ENCODE results near the gene TMPRSS3. TPM values are rescaled to one million over a fixed set of nuclear protein-coding genes. Genes with fewer than 3 reads are reported as not detected.

The TMPRSS3 gene
- total RNA-seq, 1 experiment from 2014 or later = not detected

DNA sequence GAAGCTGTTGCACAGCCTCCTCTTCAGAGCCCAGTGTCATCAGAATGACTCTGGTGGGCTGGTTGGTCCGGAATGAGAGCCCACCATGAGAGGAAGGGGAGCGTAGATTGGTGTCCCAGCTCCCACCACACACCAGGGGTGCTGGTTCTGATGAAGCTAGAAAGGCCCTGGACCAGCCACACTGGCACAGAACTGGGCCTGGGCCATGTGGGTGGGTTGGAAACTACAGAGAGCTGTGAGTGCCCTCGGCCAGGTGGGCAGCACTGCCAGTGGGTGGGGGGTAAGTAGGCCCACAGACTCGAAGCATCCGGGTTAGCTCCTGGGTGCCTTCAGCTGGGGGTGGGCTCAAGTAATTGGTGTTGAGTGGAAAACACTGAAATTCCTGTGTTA, 17.9 kb downstream of the TMPRSS3 start:
- no peaks in the 10 kb centered on the region for H3K4me1 ChIP-seq (ENCODE audit: insufficient read depth, low read length, poor library complexity, severe bottlenecking)
- no peak overlapping the region for H3K27ac ChIP-seq (ENCODE audit: low read depth, low read length, poor library complexity, severe bottlenecking)
- ChIA-PET CTCF (no interaction called here), POLR2A (ENCODE audit: low non-redundant PET) (no interaction called here)
- no peaks in the 10 kb centered on the region for H3K27me3 ChIP-seq (replicated peaks; ENCODE audit: insufficient read depth, low read depth, low read length, poor library complexity)
- TF ChIP-seq, protein P1, sequence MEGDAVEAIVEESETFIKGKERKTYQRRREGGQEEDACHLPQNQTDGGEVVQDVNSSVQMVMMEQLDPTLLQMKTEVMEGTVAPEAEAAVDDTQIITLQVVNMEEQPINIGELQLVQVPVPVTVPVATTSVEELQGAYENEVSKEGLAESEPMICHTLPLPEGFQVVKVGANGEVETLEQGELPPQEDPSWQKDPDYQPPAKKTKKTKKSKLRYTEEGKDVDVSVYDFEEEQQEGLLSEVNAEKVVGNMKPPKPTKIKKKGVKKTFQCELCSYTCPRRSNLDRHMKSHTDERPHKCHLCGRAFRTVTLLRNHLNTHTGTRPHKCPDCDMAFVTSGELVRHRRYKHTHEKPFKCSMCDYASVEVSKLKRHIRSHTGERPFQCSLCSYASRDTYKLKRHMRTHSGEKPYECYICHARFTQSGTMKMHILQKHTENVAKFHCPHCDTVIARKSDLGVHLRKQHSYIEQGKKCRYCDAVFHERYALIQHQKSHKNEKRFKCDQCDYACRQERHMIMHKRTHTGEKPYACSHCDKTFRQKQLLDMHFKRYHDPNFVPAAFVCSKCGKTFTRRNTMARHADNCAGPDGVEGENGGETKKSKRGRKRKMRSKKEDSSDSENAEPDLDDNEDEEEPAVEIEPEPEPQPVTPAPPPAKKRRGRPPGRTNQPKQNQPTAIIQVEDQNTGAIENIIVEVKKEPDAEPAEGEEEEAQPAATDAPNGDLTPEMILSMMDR (conservative IDR thresholded peaks at IDR 0.05; ENCODE audit: low read depth, low read length) = no peak
- TF ChIP-seq EZH2 (IDR thresholded peaks at IDR 0.05; ENCODE audit: borderline replicate concordance, low read depth, low read length, poor library complexity, severe bottlenecking) = no peak
- intact Hi-C loops (cut with micrococcal nuclease; ENCODE audit: unreplicated experiment) = no loop called here
- no peak overlapping the region for H3K4me3 ChIP-seq (ENCODE audit: low read depth, low read length, poor library complexity, severe bottlenecking)
- H3K9me3 ChIP-seq (ENCODE audit: low read depth, low read length, poor library complexity, severe bottlenecking) = no peaks in the 10 kb centered on the region
- no peak for DNase-seq (ENCODE audit: low spot score)
- H3K36me3 ChIP-seq (ENCODE audit: insufficient read depth, low read length, poor library complexity, severe bottlenecking) = no peaks in the 10 kb centered on the region
- no TSS peak for BruUV-seq (replicated peaks)

DNA sequence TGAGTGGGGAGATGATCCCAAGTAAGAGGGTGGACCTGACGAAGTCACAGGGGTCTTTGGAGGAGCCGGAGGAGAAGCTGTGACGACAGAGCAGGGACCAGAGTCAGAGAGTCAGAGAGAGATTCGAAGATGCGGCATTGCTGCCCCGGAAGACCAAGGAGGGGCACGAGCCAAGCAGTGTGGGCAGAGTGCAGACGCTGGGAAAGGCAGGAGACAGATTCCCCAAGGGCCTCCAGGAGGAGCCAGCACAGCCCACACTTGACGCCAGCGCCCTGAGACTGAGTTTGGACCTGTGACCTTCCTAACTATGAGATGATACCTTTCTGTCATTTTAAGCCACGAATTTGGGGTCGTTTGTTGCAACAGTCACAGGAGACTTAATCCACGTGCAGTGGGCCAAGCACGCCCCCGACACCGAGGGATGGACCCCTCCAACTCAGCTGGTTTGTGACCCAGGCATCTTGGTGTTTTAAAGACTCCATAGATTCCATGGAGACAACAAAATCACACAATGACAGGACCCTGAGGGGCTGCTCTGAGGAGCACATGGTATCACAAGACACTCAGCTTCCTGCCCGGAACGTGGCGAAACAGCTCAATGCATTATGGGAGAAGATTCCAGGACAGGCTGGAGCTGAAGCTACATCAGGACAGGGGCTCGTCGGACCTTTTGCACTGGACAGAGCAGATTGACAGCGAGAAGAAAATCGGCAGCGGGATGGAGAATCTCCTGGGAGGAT, 18.5 kb downstream of the TMPRSS3 start:
- CTCF ChIA-PET = no interaction called here
- no TSS peak for BruUV-seq (replicated peaks)
- intact Hi-C loops (cut with micrococcal nuclease; ENCODE audit: unreplicated experiment) = no loop called here
- no peaks in the 10 kb centered on the region for H3K36me3 ChIP-seq (ENCODE audit: insufficient read depth, low read length, poor library complexity, severe bottlenecking)
- POLR2A ChIA-PET (ENCODE audit: low non-redundant PET) = no interaction called here
- H3K9me3 ChIP-seq (ENCODE audit: low read depth, low read length, poor library complexity, severe bottlenecking) = no peaks in the 10 kb centered on the region
- H3K27ac ChIP-seq (ENCODE audit: low read depth, low read length, poor library complexity, severe bottlenecking) = no peak overlapping the region
- TF ChIP-seq, protein P1 (conservative IDR thresholded peaks at IDR 0.05; ENCODE audit: low read depth, low read length) = no peak
- no peak for TF ChIP-seq EZH2 (IDR thresholded peaks at IDR 0.05; ENCODE audit: borderline replicate concordance, low read depth, low read length, poor library complexity, severe bottlenecking)
- H3K4me1 ChIP-seq (ENCODE audit: insufficient read depth, low read length, poor library complexity, severe bottlenecking) = no peaks in the 10 kb centered on the region
- H3K27me3 ChIP-seq (replicated peaks; ENCODE audit: insufficient read depth, low read depth, low read length, poor library complexity) = no peaks in the 10 kb centered on the region
- DNase-seq (ENCODE audit: low spot score) = no peak
- H3K4me3 ChIP-seq (ENCODE audit: low read depth, low read length, poor library complexity, severe bottlenecking) = no peak overlapping the region

DNA sequence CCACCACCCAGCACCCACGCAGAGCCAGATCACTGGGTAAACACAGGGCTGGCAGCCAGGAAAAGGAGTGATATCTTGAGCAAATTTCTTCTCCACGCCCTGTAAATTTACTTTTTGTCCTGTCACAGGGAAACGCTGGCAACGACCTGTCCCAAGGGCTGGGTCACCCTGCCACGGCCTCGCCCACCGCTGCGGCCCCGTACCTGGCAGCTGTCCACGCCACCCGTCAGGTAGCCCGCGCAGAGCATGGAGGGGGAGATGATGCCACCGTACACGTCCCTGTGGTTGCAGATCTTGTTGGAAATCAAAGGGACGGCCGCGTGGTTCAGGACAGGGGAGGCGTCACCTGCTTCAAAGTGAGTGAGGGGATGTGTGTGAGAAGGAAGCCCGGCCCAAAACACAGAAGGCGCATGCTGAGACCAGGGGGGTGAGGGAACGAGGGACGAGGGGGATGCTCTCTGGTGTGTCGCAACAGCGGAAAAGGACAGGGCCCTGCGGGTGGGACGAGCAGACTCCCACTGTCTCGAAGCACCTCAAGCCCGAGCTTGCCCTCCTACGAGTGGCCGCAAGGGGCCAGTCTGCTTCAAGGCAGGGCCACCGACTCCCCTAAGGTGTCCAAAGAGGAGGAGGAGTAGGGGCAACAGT, 19.4 kb downstream of the TMPRSS3 start:
- no peak for DNase-seq (ENCODE audit: low spot score)
- no TSS peak for BruUV-seq (replicated peaks)
- TF ChIP-seq, protein P1 (conservative IDR thresholded peaks at IDR 0.05; ENCODE audit: low read depth, low read length) = no peak
- TF ChIP-seq EZH2 (IDR thresholded peaks at IDR 0.05; ENCODE audit: borderline replicate concordance, low read depth, low read length, poor library complexity, severe bottlenecking) = no peak
- ChIA-PET POLR2A (ENCODE audit: low non-redundant PET) (no interaction called here), CTCF (no interaction called here)
- Histone ChIP-seq H3K27me3 (replicated peaks; ENCODE audit: insufficient read depth, low read depth, low read length, poor library complexity) (no peaks in the 10 kb centered on the region), H3K36me3 (ENCODE audit: insufficient read depth, low read length, poor library complexity, severe bottlenecking) (no peaks in the 10 kb centered on the region), H3K27ac (ENCODE audit: low read depth, low read length, poor library complexity, severe bottlenecking) (no peak overlapping the region), H3K9me3 (ENCODE audit: low read depth, low read length, poor library complexity, severe bottlenecking) (no peaks in the 10 kb centered on the region), H3K4me1 (ENCODE audit: insufficient read depth, low read length, poor library complexity, severe bottlenecking) (no peaks in the 10 kb centered on the region), H3K4me3 (ENCODE audit: low read depth, low read length, poor library complexity, severe bottlenecking) (no peak overlapping the region)
- intact Hi-C loops (cut with micrococcal nuclease; ENCODE audit: unreplicated experiment) = no loop called here
